ENCODE measurements around the gene P4HB.

P4HB gene

GRCh38 chr17:81867170-81867990 is 7.0 kb upstream of the P4HB start:
- DNase-seq, result no peak

GRCh38 chr17:81866440-81867169 is 6.3 kb upstream of the P4HB start:
- no peak for DNase-seq

- no peak for DNase-seq
Observed at GRCh38 chr17:81865733-81866439, 5.6 kb upstream of the P4HB start.

- DNase-seq, result no peak
Observed at GRCh38 chr17:81865358-81865732, 5.0 kb upstream of the P4HB start.

GRCh38 chr17:81863833-81864768 is 3.8 kb upstream of the P4HB start:
- no peak for DNase-seq

GRCh38 chr17:81863123-81863675 is 2.9 kb upstream of the P4HB start:
- no peak for DNase-seq

- DNase-seq, result peak; percentile 99 to 100 (median 100)
Observed at GRCh38 chr17:81860756-81861568, 627 bp upstream of the P4HB start.

GRCh38 chr17:81858967-81859905 is 1.1 kb downstream of the P4HB start:
- DNase-seq, result no peak

- no peak for DNase-seq
Observed at GRCh38 chr17:81858170-81858966, 2.0 kb downstream of the P4HB start.

- no peak for DNase-seq
Observed at GRCh38 chr17:81854974-81855774, 5.2 kb downstream of the P4HB start.

GRCh38 chr17:81852237-81852636 is 8.1 kb downstream of the P4HB start:
- no peak for DNase-seq

- no peak for DNase-seq
Observed at GRCh38 chr17:81851423-81851822, 8.9 kb downstream of the P4HB start.

GRCh38 chr17:81849457-81849856 is 10.9 kb downstream of the P4HB start:
- DNase-seq, result no peak

- no peak for DNase-seq
Observed at GRCh38 chr17:81846743-81847689, 13.3 kb downstream of the P4HB start.

- DNase-seq, result no peak
Observed at GRCh38 chr17:81845881-81846742, 14.2 kb downstream of the P4HB start.

- no peak for DNase-seq
Observed at GRCh38 chr17:81845361-81845760, 15.0 kb downstream of the P4HB start.
